Measurements from ENCODE around the gene B4GALNT2. TPM values are rescaled to one million over a fixed set of nuclear protein-coding genes. Genes with fewer than 3 reads are reported as not detected.
A peak's percentile ranks its signal among the peaks of the same experiment; 100 is the strongest.

The B4GALNT2 gene
- total and polyA plus RNA-seq, 4 donors = 0.13 to 0.15 TPM; not detected in 2

GRCh38 chr17:49216482-49216881 lies 83.9 kb downstream of the B4GALNT2 start:
- H3K27me3 ChIP-seq (ENCODE audit: control insufficient read depth in 1 of 2, insufficient read depth in 2 of 2, low read length in 1 of 2) = no peaks in the 10 kb centered on the region
- 84 to 87% methylated on average over 13 of the region's 13 CpGs for WGBS, 2 donors
- intact Hi-C loops (cut with DNase I) = no loop called here
- no peak overlapping the region for H3K4me3 ChIP-seq (ENCODE audit: low read length in 2 of 2)
- H3K27ac ChIP-seq (ENCODE audit: low read depth in 1 of 2, low read length in 2 of 2) = no peak overlapping the region
- no peak for ATAC-seq (ENCODE audit: low FRiP score)
- DNase-seq = no peak
- H3K36me3 ChIP-seq (ENCODE audit: control insufficient read depth in 1 of 2, insufficient read depth in 2 of 2, low read length in 1 of 2) = no peaks in the 10 kb centered on the region
- H3K4me1 ChIP-seq (ENCODE audit: control insufficient read depth in 1 of 2, insufficient read depth in 2 of 2, low read length in 2 of 2) = no peaks in the 10 kb centered on the region
- H3K9me3 ChIP-seq (ENCODE audit: control insufficient read depth, low read length) = no peaks in the 10 kb centered on the region

DNA sequence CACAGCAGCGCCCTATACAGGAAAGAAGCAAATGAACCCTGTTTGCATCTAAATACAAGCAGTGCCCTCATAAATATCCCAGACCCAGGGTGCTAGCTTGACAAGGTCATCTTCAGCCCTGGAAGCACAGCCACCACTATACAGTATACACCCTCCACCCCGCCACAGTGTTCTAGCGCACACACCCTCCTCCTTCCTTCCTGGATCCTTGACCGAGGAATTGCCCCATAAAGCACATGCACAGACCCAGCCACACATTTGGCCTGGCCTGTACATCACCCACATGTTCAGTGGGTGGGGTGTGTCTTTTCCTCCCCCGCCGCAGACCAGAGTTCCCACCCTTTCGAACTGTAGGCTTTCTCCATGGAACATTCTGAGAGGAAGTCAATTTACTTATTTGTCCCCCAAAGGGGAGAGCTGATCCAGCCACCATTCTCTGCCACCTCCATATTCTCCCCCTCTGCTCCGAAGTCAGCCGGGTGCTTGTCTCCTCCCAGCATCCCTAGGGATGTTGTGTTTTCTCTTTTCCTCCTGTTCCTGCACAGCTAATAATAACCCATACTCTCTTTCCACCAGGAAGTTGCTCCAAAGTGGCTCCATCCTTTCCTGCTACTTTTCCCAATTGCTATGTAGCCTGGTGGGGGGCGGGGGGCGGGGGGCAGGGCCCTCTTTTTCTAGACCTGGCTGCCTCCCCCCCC lies 84.5 kb downstream of the B4GALNT2 start:
- no peak overlapping the region for H3K27ac ChIP-seq (ENCODE audit: low read depth in 1 of 2, low read length in 2 of 2)
- no peaks in the 10 kb centered on the region for H3K36me3 ChIP-seq (ENCODE audit: control insufficient read depth in 1 of 2, insufficient read depth in 2 of 2, low read length in 1 of 2)
- ATAC-seq (ENCODE audit: low FRiP score) = peak; percentile 11
- peak in 1 of 2 donors; percentile 74 for DNase-seq
- H3K27me3 ChIP-seq (ENCODE audit: control insufficient read depth in 1 of 2, insufficient read depth in 2 of 2, low read length in 1 of 2) = no peaks in the 10 kb centered on the region
- WGBS, 2 donors = 61 to 66% methylated on average over 11 of the region's 11 CpGs
- intact Hi-C loops (cut with DNase I) = no loop called here
- no peak overlapping the region for H3K4me3 ChIP-seq (ENCODE audit: low read length in 2 of 2)
- H3K9me3 ChIP-seq (ENCODE audit: control insufficient read depth, low read length) = no peaks in the 10 kb centered on the region
- H3K4me1 ChIP-seq (ENCODE audit: control insufficient read depth in 1 of 2, insufficient read depth in 2 of 2, low read length in 2 of 2) = no peaks in the 10 kb centered on the region

- no peaks in the 10 kb centered on the region for H3K27me3 ChIP-seq (ENCODE audit: control insufficient read depth in 1 of 2, insufficient read depth in 2 of 2, low read length in 1 of 2)
- H3K4me3 ChIP-seq (ENCODE audit: low read length in 2 of 2) = no peak overlapping the region
- no peaks in the 10 kb centered on the region for H3K36me3 ChIP-seq (ENCODE audit: control insufficient read depth in 1 of 2, insufficient read depth in 2 of 2, low read length in 1 of 2)
- no peak overlapping the region for H3K27ac ChIP-seq (ENCODE audit: low read depth in 1 of 2, low read length in 2 of 2)
- no peaks in the 10 kb centered on the region for H3K9me3 ChIP-seq (ENCODE audit: control insufficient read depth, low read length)
- peak in 1 of 2 donors; percentile 88 for DNase-seq
- WGBS, 2 donors = 75 to 79% methylated on average over 16 to 17 of the region's 17 CpGs
- intact Hi-C loops (cut with DNase I) = no loop called here
- H3K4me1 ChIP-seq (ENCODE audit: control insufficient read depth in 1 of 2, insufficient read depth in 2 of 2, low read length in 2 of 2) = no peaks in the 10 kb centered on the region
- ATAC-seq (ENCODE audit: low FRiP score) = peak; percentile 50
Observed at GRCh38 chr17:49217651-49218413, 85.3 kb downstream of the B4GALNT2 start.

- Histone ChIP-seq H3K27ac (ENCODE audit: low read depth in 1 of 2, low read length in 2 of 2) (no peak overlapping the region), H3K4me1 (ENCODE audit: control insufficient read depth in 1 of 2, insufficient read depth in 2 of 2, low read length in 2 of 2) (no peaks in the 10 kb centered on the region), H3K9me3 (ENCODE audit: control insufficient read depth, low read length) (no peaks in the 10 kb centered on the region), H3K27me3 (ENCODE audit: control insufficient read depth in 1 of 2, insufficient read depth in 2 of 2, low read length in 1 of 2) (no peaks in the 10 kb centered on the region), H3K36me3 (ENCODE audit: control insufficient read depth in 1 of 2, insufficient read depth in 2 of 2, low read length in 1 of 2) (no peaks in the 10 kb centered on the region), H3K4me3 (ENCODE audit: low read length in 2 of 2) (no peak overlapping the region)
- DNase-seq (peak; percentile 63 to 80), ATAC-seq (ENCODE audit: low FRiP score) (peak; percentile 7)
- intact Hi-C loops (cut with DNase I) = no loop called here
- 31 to 34% methylated on average over 37 of the region's 37 CpGs for WGBS, 2 donors
Observed at GRCh38 chr17:49218941-49219913, 86.7 kb downstream of the B4GALNT2 start.

DNA sequence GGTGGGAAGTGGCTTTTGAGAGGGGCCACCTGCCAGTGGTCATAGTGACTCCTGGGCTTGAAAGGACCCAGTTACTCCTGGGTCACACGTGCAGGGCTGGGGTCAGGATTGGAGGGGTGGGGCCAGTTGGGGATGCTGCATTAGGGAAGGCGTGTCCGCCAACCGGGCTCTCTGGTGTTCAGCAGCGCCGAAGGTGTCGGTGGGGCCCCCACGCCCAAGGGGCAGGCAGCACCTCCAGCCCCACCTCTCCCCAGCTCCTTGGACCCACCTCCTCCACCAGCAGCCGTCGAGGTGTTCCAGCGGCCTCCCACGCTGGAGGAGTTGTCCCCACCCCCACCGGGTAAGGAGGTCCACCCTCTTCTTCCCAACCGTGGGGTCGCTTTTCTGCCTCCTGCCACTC lies 87.4 kb downstream of the B4GALNT2 start:
- no peak overlapping the region for H3K4me3 ChIP-seq (ENCODE audit: low read length in 2 of 2)
- ATAC-seq (ENCODE audit: low FRiP score) (no peak), DNase-seq (no peak)
- H3K9me3 ChIP-seq (ENCODE audit: control insufficient read depth, low read length) = no peaks in the 10 kb centered on the region
- no peaks in the 10 kb centered on the region for H3K27me3 ChIP-seq (ENCODE audit: control insufficient read depth in 1 of 2, insufficient read depth in 2 of 2, low read length in 1 of 2)
- WGBS, 2 donors = 59 to 61% methylated on average over 15 of the region's 15 CpGs
- intact Hi-C loops (cut with DNase I) = loop anchor here in 1 of 2 donors (5.0 kb wide), 1 partner anchor 72 kb away; no protein-coding TSS in a partner anchor
- no peaks in the 10 kb centered on the region for H3K4me1 ChIP-seq (ENCODE audit: control insufficient read depth in 1 of 2, insufficient read depth in 2 of 2, low read length in 2 of 2)
- H3K27ac ChIP-seq (ENCODE audit: low read depth in 1 of 2, low read length in 2 of 2) = no peak overlapping the region
- H3K36me3 ChIP-seq (ENCODE audit: control insufficient read depth in 1 of 2, insufficient read depth in 2 of 2, low read length in 1 of 2) = no peaks in the 10 kb centered on the region

- no peak for DNase-seq
- H3K27ac ChIP-seq (ENCODE audit: low read depth in 1 of 2, low read length in 2 of 2) = no peak overlapping the region
- H3K9me3 ChIP-seq (ENCODE audit: control insufficient read depth, low read length) = no peaks in the 10 kb centered on the region
- WGBS, 2 donors = 9 to 10% methylated on average over 9 of the region's 9 CpGs
- no peaks in the 10 kb centered on the region for H3K4me1 ChIP-seq (ENCODE audit: control insufficient read depth in 1 of 2, insufficient read depth in 2 of 2, low read length in 2 of 2)
- no peak overlapping the region for H3K4me3 ChIP-seq (ENCODE audit: low read length in 2 of 2)
- no peaks in the 10 kb centered on the region for H3K27me3 ChIP-seq (ENCODE audit: control insufficient read depth in 1 of 2, insufficient read depth in 2 of 2, low read length in 1 of 2)
- intact Hi-C loops (cut with DNase I) = loop anchor here in 1 of 2 donors (5.0 kb wide), 1 partner anchor 69 kb away; no protein-coding TSS in a partner anchor
- no peak for ATAC-seq (ENCODE audit: low FRiP score)
- H3K36me3 ChIP-seq (ENCODE audit: control insufficient read depth in 1 of 2, insufficient read depth in 2 of 2, low read length in 1 of 2) = no peaks in the 10 kb centered on the region
Observed at GRCh38 chr17:49223168-49223516, 90.6 kb downstream of the B4GALNT2 start.

DNA sequence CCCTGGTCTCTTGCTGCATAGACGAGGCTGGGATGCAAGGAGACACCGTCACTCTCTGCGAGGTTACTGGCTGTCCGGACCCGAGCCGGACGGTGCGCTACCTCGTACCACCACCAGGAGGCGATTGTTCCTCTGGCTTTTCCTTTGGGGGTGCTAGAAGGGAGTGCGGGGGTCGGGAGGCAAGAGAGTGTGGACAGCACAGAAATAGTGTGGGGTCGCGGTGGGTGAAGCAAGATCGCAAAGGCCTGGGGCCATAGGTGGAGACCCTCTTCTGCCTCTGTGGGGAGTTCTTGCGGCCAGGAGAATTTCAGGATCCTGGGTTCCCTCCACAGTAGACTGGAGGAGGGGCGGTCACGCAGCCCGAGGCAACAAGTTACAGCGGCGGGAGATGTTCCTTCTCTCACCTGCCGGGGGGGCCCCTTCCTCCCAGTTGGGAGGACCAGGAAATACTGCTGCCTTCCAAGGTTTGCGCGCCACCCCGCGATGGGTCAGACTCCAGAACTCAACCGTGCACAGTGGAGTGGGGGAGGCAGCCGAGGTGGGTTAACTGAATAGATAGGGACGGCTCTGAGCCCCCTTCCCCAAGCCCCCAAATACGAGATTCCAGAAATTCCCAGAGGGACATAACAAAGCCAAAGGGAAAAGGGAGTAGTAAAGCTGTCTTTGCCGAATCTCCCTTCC lies 91.1 kb downstream of the B4GALNT2 start:
- Histone ChIP-seq H3K4me1 (ENCODE audit: control insufficient read depth in 1 of 2, insufficient read depth in 2 of 2, low read length in 2 of 2) (no peaks in the 10 kb centered on the region), H3K36me3 (ENCODE audit: control insufficient read depth in 1 of 2, insufficient read depth in 2 of 2, low read length in 1 of 2) (no peaks in the 10 kb centered on the region), H3K27ac (ENCODE audit: low read depth in 1 of 2, low read length in 2 of 2) (no peak overlapping the region), H3K4me3 (ENCODE audit: low read length in 2 of 2) (no peak overlapping the region), H3K9me3 (ENCODE audit: control insufficient read depth, low read length) (no peaks in the 10 kb centered on the region), H3K27me3 (ENCODE audit: control insufficient read depth in 1 of 2, insufficient read depth in 2 of 2, low read length in 1 of 2) (no peaks in the 10 kb centered on the region)
- peak; percentile 72 to 91 for DNase-seq
- intact Hi-C loops (cut with DNase I) = loop anchor here in 1 of 2 donors (5.0 kb wide), 1 partner anchor 69 kb away; no protein-coding TSS in a partner anchor
- ATAC-seq (ENCODE audit: low FRiP score) = no peak
- WGBS, 2 donors = 2 to 3% methylated on average over 31 of the region's 31 CpGs

All from aorta (tissue), 5 donors.